HG03025 (cell line): ENCODE measurements around the gene IL5.
A peak's percentile ranks its signal among the peaks of the same experiment; 100 is the strongest.

Experiments used
- ATAC-seq: cut with Tn5 transposase; IDR thresholded peaks from one replicate; pipeline ENCODE4 v1.9.1; 2021; ENCODE audit warnings: mild to moderate bottlenecking, moderate library complexity; ENCODE audit not compliant: unreplicated experiment, low FRiP score

The IL5 gene

GRCh38 chr5:132500244-132500930 lies 42.9 kb downstream of the IL5 start:
- ATAC-seq = no peak

GRCh38 chr5:132499440-132500243 lies 43.7 kb downstream of the IL5 start:
- no peak for ATAC-seq

GRCh38 chr5:132498686-132499271 lies 44.5 kb downstream of the IL5 start:
- ATAC-seq = no peak

GRCh38 chr5:132498152-132498551 lies 45.2 kb downstream of the IL5 start:
- ATAC-seq = no peak

- ATAC-seq = no peak
Observed at GRCh38 chr5:132497488-132497997, 45.8 kb downstream of the IL5 start.

- ATAC-seq = peak; percentile 51
Observed at GRCh38 chr5:132496631-132497487, 46.5 kb downstream of the IL5 start.

- ATAC-seq = peak; percentile 47
Observed at GRCh38 chr5:132496191-132496630, 47.1 kb downstream of the IL5 start.

GRCh38 chr5:132495667-132496190 lies 47.6 kb downstream of the IL5 start:
- peak; percentile 23 for ATAC-seq

GRCh38 chr5:132493821-132494220 lies 49.5 kb downstream of the IL5 start:
- no peak for ATAC-seq

GRCh38 chr5:132493241-132493640 lies 50.1 kb downstream of the IL5 start:
- ATAC-seq = no peak

GRCh38 chr5:132492386-132493125 lies 50.8 kb downstream of the IL5 start:
- no peak for ATAC-seq
